Activated T-cell treated with anti-CD3 and anti-CD28 coated beads, Interleukin-2, amount 50 U/mL, for 24 hours (primary cell): ENCODE results near the gene PAXX.
A peak's percentile ranks its signal among the peaks of the same experiment; 100 is the strongest.

ENCODE experiments used
- DNase-seq: peaks from one replicate; pipeline ENCODE4 v3.0.0-alpha.2; 2020
- H3K27ac Mint-ChIP-seq: 2 replicates; pipeline ENCODE4 v1.8.0; 2020; ENCODE audit warnings: mild to moderate bottlenecking, mixed read lengths
- H3K27me3 Mint-ChIP-seq: 2 replicates; pipeline ENCODE4 v1.8.0; 2020; ENCODE audit warnings: mixed read lengths
- H3K36me3 Mint-ChIP-seq: 2 replicates; pipeline ENCODE4 v1.8.0; 2020; ENCODE audit warnings: low read depth, mixed read lengths
- H3K4me1 Mint-ChIP-seq: 2 replicates; pipeline ENCODE4 v1.8.0; 2020; ENCODE audit warnings: low read depth, mixed read lengths
- H3K4me3 Mint-ChIP-seq: 2 replicates; pipeline ENCODE4 v1.8.0; 2020; ENCODE audit warnings: mild to moderate bottlenecking, moderate library complexity, mixed read lengths
- H3K9me3 Mint-ChIP-seq: 2 replicates; pipeline ENCODE4 v1.8.0; 2020; ENCODE audit warnings: mixed read lengths

The PAXX gene

GRCh38 chr9:136969774-136970173, 22.4 kb upstream of the PAXX start:
- Mint-ChIP-seq H3K27me3 (no peaks in the 10 kb centered on the region), H3K9me3 (no peaks in the 10 kb centered on the region), H3K27ac (no peak overlapping the region), H3K4me1 (peaks cover 14% of the 10 kb centered on the region), H3K4me3 (no peak overlapping the region), H3K36me3 (no peaks in the 10 kb centered on the region)
- no peak for DNase-seq

DNA sequence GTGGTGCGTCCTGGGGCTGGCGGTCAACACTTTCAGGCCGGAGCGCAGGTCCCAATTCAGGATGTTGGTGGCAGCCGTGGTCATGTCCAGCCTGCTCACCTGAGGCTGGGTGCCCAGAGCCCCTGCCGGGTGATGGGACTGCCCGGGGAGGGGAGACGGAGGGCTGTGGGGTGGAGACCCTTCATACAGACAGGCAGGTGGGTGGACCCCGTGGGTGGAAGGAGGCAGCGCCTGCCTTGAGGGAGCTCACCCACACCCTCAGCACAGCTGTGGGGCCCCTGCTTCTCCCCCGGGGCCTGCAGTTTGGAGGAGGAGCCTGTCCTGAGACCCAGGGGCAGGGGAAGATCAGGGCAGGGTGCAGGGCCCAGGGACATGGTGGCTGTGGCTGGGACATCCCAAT, 21.9 kb upstream of the PAXX start:
- Mint-ChIP-seq H3K36me3 (no peaks in the 10 kb centered on the region), H3K9me3 (no peaks in the 10 kb centered on the region), H3K27ac (no peak overlapping the region), H3K27me3 (no peaks in the 10 kb centered on the region), H3K4me1 (peaks cover 17% of the 10 kb centered on the region), H3K4me3 (no peak overlapping the region)
- no peak for DNase-seq

GRCh38 chr9:136971746-136972145, 20.5 kb upstream of the PAXX start:
- Mint-ChIP-seq H3K36me3 (no peaks in the 10 kb centered on the region), H3K9me3 (no peaks in the 10 kb centered on the region), H3K27me3 (peaks cover 4% of the 10 kb centered on the region), H3K27ac (no peak overlapping the region), H3K4me3 (no peak overlapping the region), H3K4me1 (peaks cover 18% of the 10 kb centered on the region)
- DNase-seq: no peak

- Mint-ChIP-seq H3K36me3 (no peaks in the 10 kb centered on the region), H3K27me3 (peaks cover 4% of the 10 kb centered on the region), H3K4me3 (no peak overlapping the region), H3K4me1 (peaks cover 18% of the 10 kb centered on the region), H3K27ac (no peak overlapping the region), H3K9me3 (no peaks in the 10 kb centered on the region)
- DNase-seq: no peak
Measured at GRCh38 chr9:136972335-136972734, 19.9 kb upstream of the PAXX start.

GRCh38 chr9:136972743-136973142, 19.5 kb upstream of the PAXX start:
- no peaks in the 10 kb centered on the region for H3K36me3 Mint-ChIP-seq
- no peaks in the 10 kb centered on the region for H3K9me3 Mint-ChIP-seq
- H3K27me3 Mint-ChIP-seq: peaks cover 4% of the 10 kb centered on the region
- no peak overlapping the region for H3K4me3 Mint-ChIP-seq
- no peak for DNase-seq
- no peak overlapping the region for H3K27ac Mint-ChIP-seq
- H3K4me1 Mint-ChIP-seq: peaks cover 20% of the 10 kb centered on the region

DNA sequence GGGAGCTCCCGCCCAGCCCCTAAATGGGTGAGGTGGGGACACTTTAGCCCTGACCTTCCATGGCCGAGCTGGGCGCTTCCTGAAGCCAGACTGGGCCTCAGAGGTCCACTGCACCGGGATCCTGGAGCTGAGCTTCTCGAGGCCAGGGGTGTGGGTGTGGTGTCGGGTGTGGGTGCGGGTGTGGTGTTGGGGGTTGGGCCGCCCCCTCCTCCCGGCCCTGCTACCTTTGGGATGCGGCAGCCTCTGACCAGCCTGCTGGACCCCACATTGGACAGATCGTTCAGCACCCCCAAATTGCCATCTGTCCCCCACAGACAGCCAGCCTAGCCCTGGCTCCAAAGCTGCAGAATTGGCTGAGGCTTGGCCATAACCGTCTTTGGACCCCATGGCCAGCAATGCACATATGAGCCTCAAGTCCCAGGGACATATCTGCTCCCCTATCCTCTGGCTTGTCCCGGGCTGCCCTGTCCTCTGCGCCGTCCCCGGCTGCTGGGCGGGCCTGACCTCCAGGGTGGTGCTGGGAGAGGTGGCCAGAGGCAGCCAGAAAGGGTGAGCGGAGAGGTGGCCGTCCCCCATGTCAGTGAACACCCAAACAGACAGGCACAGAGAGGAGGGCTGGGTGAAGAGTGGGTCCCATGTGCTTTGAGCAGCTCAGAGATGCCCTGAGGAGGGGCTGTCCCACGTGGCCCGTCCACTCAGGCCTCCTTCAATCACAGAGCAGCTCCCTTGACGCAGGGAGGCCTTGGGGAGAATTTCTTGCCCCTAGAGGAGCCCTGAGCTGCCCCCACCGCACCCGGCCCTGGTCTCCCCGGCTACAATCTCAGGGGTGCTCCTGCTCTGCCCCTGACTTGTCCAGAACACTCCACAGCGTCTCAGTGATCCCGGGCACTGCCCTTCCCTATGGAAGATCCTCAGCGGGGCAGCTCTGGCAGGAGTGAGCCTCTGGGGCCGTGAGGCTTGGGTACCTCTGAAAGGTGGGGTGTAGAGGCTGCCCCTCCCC, 18.3 kb upstream of the PAXX start:
- H3K27ac Mint-ChIP-seq: no peak overlapping the region
- no peak for DNase-seq
- peaks cover 4% of the 10 kb centered on the region for H3K27me3 Mint-ChIP-seq
- H3K4me3 Mint-ChIP-seq: no peak overlapping the region
- H3K9me3 Mint-ChIP-seq: no peaks in the 10 kb centered on the region
- peaks cover 20% of the 10 kb centered on the region for H3K4me1 Mint-ChIP-seq
- no peaks in the 10 kb centered on the region for H3K36me3 Mint-ChIP-seq

DNA sequence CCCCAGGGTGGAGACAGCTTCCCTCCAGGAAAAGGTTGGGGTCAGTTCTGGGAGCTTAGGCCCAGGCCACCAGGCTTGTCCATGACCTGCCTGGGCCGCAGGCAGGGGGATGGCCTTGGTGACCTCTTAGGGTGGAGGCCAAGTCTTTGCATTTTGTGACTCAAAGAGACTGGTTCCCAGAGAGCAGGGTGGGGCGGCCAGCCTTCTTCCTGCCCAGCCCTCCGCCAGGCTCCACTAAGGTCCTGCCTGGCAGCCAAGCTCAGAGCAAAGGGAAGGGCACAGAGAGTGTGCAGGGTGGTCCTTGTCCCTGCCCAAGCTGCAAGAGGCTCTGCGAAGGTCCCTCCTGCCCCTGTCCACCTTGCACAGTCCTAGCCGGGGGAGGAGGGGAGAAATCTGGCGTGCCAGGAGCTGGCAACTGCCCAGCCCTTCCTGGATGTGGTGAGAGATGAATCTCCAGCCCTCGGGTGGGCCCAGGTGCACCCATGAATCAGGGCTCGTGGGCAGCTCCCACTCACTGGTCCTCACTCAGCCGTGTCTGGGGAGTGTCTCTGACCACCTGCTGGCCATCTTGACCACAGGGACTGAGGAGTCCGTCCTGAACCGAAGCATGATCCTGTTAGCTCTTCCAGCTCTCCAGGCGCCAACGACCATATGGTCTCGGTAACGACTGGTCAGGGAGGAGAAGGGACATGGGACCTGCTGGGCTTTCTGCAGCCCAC, 17.2 kb upstream of the PAXX start:
- no peak for DNase-seq
- Mint-ChIP-seq H3K4me1 (peaks cover 20% of the 10 kb centered on the region), H3K36me3 (no peaks in the 10 kb centered on the region), H3K27me3 (peaks cover 4% of the 10 kb centered on the region), H3K27ac (peak overlapping the region; percentile 23), H3K4me3 (no peak overlapping the region), H3K9me3 (no peaks in the 10 kb centered on the region)

GRCh38 chr9:136975644-136976043, 16.6 kb upstream of the PAXX start:
- peak; percentile 56 for DNase-seq
- Mint-ChIP-seq H3K4me1 (peaks cover 20% of the 10 kb centered on the region), H3K27me3 (peaks cover 4% of the 10 kb centered on the region), H3K36me3 (no peaks in the 10 kb centered on the region), H3K9me3 (no peaks in the 10 kb centered on the region), H3K27ac (peak overlapping the region; percentile 23), H3K4me3 (no peak overlapping the region)

DNA sequence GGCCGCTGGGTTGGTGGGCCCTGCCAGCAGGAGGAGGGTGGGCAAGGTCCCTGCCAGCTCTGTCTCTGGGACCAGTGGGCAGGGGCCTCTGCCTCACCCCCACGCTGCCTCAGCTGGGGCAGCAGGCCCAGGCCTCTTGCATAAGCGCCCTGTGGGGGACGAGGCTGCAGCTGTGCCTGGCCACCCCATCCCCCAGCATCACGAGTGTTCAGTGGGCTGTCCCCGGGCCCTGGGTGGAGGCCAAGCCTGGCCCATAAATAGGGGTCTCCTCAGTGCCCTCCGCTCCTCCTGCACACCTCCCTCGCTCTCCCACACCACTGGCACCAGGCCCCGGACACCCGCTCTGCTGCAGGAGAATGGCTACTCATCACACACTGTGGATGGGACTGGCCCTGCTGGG, 15.0 kb upstream of the PAXX start, which contains the start of gene PTGDS:
Gene PTGDS, plus strand, starts transcription at position 282 of the 400 bp plus-strand sequence. Its CDS starts 75 bp downstream, at position 357.
- Mint-ChIP-seq H3K27me3 (peaks cover 6% of the 10 kb centered on the region), H3K4me3 (no peak within 1 kb of the TSS), H3K36me3 (no peaks in the 10 kb centered on the region), H3K9me3 (no peaks in the 10 kb centered on the region), H3K4me1 (peaks cover 20% of the 10 kb centered on the region), H3K27ac (no peak within 1 kb of the TSS)
- DNase-seq: no peak

DNA sequence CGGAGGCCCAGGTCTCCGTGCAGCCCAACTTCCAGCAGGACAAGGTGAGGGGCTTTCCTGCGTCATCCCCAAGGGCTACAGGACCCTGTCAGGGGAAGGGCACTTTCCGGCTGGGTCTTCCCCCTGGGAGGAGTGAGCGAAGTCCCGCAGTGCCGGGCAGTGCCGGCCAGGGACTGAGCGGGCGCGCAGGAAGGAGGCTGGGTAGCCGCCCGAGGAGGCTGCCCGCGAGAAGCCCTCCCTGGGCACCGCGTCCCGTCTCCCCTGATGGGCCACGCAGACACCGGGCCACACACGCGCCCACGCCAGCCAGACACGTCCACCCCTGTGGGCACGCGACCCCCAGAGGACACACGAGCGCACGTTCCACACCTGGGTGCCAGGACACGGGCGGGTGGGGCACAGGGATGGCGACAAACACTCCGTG, 14.6 kb upstream of the PAXX start:
- no peaks in the 10 kb centered on the region for H3K9me3 Mint-ChIP-seq
- no peaks in the 10 kb centered on the region for H3K36me3 Mint-ChIP-seq
- DNase-seq: no peak
- H3K4me1 Mint-ChIP-seq: peaks cover 20% of the 10 kb centered on the region
- peaks cover 8% of the 10 kb centered on the region for H3K27me3 Mint-ChIP-seq
- H3K27ac Mint-ChIP-seq: no peak overlapping the region
- H3K4me3 Mint-ChIP-seq: no peak overlapping the region

DNA sequence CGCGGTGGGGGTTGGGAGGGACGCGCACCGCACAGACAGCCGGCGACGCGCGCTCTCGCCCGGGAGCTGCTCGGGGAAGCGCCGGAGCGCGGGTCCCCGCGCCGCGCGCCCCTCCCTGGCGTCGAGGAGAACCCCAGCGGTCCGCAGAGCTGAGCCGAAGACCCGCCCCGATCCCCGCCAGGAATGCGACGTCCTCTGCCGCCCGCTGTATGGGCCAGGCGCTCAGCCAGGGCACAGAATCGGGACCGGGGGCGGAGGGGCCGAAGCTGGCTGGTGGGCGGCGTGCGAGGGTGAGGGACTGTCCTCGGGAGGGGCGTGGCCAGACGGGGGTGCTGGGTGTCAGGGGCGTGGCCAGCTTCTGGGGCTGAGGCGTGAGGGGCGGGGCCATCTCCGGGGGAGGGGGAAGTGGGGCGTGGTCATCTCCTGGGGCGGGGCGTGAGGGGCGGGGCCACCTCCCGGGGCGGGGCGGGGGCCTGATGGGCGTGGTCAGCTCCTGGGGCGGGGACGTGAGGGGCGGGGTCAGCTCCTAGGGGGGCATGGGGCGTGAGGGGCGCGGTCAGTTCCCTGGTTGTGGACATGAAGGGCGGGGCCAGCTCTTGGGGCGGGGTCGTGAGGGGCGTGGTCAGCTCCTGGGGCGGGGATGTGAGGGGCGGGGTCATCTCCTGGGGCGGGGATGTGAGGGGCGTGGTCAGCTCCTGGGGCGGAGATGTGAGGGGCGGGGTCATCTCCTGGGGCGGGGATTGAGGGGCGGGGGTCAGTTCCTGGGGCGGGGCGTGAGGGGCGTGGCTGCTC, 14.0 kb upstream of the PAXX start:
- H3K27ac Mint-ChIP-seq: no peak overlapping the region
- no peaks in the 10 kb centered on the region for H3K9me3 Mint-ChIP-seq
- no peaks in the 10 kb centered on the region for H3K36me3 Mint-ChIP-seq
- no peak overlapping the region for H3K4me3 Mint-ChIP-seq
- DNase-seq: peak; percentile 78
- peaks cover 13% of the 10 kb centered on the region for H3K27me3 Mint-ChIP-seq
- peaks cover 20% of the 10 kb centered on the region for H3K4me1 Mint-ChIP-seq

GRCh38 chr9:136978865-136979544, 13.2 kb upstream of the PAXX start:
- no peaks in the 10 kb centered on the region for H3K9me3 Mint-ChIP-seq
- no peak overlapping the region for H3K4me3 Mint-ChIP-seq
- no peak for DNase-seq
- H3K4me1 Mint-ChIP-seq: peaks cover 20% of the 10 kb centered on the region
- H3K27me3 Mint-ChIP-seq: peaks cover 21% of the 10 kb centered on the region
- no peaks in the 10 kb centered on the region for H3K36me3 Mint-ChIP-seq
- no peak overlapping the region for H3K27ac Mint-ChIP-seq

GRCh38 chr9:136979769-136980587, 12.2 kb upstream of the PAXX start:
- Mint-ChIP-seq H3K27me3 (peaks cover 29% of the 10 kb centered on the region), H3K36me3 (no peaks in the 10 kb centered on the region), H3K4me3 (no peak overlapping the region), H3K9me3 (no peaks in the 10 kb centered on the region), H3K27ac (no peak overlapping the region), H3K4me1 (peaks cover 16% of the 10 kb centered on the region)
- no peak for DNase-seq
